HG03045 (cell line): ENCODE measurements around the gene TTC7B.

Experiments used
- ATAC-seq: cut with Tn5 transposase; IDR thresholded peaks from one replicate; pipeline ENCODE4 v1.9.1; 2021; ENCODE audit warnings: mild to moderate bottlenecking, moderate library complexity; ENCODE audit not compliant: unreplicated experiment

Gene TTC7B

DNA sequence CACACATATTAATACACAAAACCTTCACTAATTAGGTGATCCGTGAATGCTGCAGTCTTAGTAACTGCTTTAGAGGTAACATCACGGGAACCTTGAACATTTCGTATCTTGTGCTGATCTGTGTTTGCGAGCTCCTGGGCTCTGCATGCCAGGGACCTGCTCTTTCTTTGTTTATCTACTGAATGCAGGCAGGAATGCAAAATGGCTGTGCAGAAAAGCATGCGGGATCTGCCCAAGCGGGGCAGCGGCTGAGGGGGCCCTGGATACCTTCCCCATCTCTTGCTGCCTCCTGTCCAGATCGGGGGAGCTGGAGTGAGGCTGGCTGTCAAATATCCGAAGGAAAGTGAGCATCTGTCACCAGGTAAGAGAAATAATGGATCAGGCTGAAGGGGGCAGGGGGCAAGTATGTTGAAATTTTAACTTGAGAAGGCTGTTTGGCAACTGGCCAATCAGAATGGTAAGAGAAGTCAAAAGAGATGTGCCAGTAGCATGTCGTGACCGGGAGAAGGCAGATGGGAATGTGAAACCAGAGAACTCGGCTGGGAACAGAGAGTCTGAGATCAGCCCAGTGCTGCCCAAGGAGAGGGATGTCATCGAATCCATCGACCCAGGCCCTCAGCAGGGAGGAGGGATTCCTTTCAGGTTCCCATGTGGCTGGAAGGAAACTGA, 191.4 kb downstream of the TTC7B start:
- no peak for ATAC-seq

DNA sequence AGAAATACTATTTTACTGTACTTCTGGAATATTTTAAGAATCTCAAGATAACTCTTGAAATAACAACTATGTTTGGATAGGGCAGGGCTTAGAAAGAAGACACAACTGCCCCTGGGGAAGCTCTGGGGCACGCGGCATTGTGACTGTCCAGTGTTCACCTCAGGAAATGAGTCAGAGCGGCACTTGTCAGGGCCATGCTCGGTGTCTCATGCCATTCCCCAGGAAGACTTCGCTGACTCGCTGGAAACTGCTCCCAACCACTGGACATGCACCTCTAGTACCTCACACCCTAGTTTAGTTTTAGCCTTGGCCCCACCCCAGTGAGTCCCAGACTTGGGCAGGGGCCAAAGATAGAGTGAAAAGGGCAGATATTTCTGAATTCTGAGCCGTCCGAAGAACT, 192.0 kb downstream of the TTC7B start:
- no peak for ATAC-seq

DNA sequence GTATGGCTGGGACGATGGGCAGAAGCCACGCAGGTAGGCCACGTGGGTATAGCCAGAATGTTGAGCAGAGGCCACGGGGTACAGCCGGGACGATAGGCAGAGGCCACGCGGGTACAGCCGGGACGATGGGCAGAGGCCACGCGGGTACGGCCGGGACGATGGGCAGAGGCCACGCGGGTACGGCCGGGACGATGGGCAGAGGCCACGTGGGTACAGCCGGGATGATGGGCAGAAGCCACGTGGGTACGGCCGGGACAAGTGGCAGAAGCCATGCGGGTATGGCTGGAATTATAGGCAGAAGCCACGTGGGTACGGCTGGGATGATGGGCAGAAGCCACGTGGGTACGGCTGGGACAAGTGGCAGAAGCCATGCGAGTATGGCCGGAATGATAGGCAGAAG, 195.0 kb downstream of the TTC7B start:
- no peak for ATAC-seq

DNA sequence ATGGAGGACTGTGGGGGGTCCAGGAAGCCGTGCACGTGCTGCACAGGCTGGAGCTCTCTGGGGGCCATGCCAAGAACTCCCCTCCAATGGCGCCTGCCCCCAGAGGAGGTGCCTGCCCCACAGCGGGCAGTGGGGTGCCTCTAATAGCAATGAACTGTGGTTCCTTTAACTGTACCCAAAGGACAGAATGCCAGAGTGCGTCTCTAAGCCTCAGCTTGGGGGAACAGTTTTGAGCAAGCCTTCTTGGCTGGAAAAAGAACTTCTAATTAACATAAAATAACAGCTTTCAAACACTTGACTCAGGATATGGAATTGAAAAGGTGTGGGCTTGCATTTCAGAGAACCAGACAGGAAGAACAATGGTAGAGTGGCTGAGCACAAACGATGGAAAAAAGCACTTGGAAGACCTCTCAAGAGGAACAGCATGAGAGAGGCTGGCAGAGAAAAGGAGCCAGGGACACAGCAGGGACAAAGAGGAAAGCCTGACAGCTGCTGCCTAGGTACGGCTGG, 195.6 kb downstream of the TTC7B start:
- ATAC-seq = no peak

DNA sequence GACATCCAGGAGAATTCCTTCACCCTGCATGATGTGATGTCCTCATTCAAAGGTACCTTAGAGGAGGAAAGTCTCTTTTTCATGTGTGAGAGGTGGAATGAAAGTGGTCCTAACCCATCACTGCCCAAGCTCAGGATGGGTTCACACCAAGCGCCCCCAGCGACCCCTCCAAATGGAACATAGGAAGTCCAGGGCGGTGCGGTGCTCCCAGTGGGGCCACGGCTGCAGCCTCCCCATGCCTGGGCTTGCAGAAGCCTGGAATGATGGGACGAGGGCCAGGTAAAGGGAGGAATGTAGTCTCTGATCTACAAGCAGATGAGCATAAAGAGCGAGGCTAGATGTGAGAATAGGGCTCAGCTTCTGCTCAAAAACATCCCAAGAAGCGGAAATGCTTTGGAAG, 196.3 kb downstream of the TTC7B start:
- ATAC-seq = no peak

DNA sequence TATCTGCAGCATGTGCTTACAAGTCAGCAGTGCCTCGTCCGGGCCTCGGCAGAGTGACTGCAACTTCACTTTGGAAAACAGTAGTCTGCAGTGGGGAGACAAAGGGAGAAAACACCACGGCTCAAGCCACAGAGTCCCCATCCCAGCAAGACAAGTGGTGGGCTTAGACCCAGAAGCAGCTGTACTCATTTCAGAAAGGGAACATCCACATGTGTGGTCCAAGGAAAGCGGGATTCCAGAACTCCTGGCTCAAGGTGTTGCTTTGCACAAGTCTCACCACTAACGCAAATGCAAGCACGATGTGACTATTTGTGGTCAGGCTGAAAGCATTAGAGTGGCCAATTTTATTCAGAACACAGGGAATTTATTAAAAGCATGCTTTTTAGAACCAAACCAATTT, 198.3 kb downstream of the TTC7B start:
- no peak for ATAC-seq

DNA sequence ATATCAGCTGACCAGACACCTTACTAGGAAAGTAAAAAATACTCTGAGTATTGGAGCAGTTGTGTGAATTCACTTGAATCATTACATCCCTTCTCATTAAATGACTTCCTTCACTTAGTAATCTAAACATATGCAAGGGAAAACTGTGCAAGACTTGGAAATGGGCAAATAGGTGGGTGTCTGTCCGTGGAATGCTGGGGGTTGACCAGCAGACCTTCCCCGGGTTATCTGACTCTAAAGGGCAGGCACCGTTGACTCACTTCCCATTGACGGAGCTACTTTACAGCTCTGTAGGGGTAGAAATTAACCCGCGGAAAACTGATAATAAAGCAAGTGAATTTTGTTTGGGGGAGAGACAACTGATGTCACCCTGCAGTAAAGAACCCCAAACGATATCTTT, 199.3 kb downstream of the TTC7B start:
- ATAC-seq = no peak

DNA sequence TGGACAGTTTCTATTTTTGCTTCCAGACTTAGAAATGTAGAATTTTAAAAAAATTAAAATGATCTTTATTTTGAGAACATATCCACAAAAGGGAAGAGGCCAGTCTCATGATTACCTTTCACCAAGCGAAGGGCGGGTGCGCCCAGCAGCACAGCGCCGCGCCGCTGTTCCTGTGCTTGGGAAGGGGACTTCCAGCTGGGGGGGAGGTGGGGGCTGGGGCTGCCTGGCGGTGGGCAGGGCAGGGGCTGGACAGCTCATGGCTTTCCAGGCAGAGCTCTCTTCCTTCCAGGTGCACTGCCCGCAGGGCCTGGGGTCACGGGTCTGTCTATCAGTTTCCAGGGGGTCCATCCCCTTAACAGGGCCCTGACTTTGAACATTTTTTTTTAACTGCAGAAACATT, 199.9 kb downstream of the TTC7B start:
- ATAC-seq = no peak

DNA sequence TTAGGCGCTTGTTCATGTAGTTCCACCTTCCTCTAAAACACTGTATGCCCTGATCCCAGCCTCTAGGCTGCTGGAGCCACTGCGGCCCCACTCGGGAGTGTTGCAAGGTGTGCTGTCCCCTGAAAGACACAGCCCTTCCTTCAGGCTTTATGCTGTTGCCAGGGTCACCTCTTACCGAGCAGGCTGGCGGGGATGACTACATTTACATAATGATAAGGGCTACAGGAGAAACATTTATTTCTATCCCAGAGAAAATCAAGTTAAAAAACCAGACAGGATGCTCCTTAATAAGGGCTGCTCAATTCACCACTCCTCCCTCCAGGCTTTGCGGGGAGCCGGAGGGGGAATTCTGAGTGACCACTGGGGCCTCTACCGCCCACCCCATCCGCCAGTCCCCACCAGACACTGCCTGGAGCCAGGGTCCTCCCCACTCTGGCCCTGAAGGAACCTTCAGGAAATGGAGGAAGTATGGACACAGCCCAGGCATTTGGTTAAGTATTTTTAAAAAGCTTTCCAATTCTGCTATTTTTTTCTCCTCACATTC, 200.6 kb downstream of the TTC7B start:
- no peak for ATAC-seq

DNA sequence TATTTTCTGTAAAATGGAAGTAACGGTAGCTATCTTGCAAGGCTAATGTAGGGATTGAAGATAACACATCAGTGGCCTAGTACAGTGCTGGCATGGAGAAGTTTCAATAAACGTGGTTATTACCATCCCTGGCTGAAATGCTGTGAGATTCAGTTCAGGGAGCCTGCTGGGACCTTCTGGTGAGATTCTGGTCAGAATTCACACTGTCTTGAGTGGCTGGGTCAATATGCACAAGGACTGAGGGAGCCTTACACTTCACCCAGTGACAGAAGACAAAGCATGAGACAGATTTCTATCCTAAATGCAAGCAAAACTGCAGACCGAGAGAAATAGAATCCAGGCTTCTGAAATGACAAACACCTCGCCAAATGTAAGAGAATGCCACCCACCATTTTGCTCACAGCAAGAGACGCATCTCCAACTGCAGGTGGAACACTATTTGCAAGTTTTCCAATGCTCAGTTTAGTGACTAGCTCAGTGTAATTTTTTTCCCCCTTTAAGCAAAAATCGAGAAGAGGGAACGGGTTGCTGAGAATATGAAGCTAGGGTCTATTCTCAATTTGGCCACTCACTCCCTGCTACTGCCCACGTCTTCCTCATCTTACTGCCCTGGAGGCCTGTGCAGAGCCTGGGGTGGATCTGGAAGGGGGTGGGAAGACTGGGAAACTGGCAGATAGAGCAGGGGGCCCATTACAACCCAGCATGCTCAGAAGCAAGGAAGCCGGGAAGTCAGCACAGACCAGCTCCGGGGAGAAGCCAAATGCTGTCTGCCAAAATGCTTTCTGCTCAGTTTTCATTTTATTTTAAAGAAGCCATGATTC, 201.3 kb downstream of the TTC7B start:
- no peak for ATAC-seq

DNA sequence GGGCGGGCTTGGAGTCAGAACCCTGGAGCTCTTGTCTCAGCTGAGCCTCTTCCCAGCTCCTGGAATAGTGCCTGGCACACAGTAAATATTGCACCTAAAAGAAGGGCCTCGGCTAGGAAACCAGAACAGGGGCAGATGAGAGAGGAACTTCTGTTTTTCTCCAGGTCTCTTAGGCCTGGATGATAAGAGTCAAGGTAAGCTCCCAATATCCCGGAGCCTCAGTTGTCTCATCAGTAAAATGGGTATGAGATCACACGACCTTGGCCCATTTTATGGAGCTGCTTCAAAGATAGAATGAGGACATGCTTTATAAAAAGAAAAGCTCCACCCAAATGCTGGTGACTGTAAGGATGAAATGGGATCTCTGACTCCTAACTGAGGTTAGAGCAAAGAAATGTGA, 202.2 kb downstream of the TTC7B start:
- no peak for ATAC-seq

DNA sequence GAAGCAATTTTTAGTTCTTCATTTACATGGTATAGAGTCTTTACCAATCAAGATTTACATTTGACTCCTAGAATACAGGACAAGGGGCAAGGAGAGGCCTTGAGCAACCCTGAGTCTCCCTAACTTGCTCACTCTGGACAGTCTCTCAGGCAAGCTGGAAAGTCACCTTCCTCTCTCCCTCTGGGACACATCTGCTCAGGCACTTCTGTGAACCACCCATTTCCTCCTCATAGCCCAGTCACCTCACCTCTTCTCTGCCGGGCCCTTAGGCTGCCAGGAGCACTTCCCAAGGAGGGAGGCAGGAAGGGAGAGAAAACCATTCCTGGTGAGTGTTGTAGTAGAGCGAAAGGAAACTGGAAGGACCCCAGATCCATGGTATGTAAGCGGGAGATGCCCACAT, 202.8 kb downstream of the TTC7B start:
- ATAC-seq = no peak

DNA sequence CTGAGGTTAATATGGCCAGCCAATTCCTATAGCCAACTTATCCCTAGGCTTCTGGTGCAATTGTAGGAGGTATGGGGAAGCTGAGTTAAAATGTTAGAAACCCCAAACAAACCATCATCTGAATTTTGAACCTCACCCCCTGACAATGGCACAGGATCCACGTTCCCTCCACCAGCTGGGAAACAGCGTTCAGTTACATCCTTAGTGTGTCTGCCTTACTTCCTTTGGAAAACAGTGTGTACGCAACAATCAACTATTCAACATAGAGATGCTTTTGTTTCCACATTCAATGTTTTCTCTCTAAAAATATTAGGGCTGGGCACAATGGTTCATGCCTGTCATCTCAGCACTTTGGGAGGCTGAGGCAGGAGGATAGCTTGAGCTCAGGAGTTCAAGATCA, 203.4 kb downstream of the TTC7B start:
- no peak for ATAC-seq

DNA sequence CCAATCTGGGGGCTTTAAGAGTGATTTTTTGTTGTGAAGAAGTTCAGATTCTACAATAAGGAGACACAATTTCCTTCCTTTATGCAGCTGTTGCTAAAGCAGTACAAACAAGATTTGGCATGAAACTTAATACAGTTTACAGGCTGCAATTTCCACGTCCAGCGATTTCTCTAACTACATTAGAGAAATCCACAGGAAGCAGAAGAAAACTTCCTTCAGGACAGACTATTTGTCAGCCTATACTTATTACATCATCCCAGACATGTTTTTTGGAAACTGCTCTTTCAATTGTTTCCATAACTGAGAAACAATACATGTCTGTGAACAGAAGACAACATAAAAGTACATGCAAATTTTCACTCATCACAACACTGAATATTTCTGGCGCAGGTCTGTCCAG, 204.3 kb downstream of the TTC7B start:
- no peak for ATAC-seq

DNA sequence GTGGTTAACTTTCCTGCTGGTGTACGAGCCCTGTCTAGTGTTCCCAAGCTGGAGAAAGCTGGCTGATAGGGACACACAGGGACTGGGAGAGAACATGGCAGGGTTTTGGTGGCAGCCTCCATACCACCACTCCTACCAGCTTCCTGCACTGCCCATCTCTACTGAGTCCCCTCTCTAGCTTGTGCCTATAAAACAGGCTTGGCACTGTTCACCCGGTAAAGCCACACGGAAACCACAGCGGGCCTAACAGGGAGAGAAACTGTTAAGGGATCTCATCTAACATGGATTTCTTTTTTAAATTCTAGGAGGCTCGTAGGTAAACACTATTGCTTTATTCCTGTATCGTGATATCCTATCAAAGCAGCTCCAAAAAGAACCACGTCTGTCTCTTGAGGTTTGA, 204.7 kb downstream of the TTC7B start:
- ATAC-seq = no peak

DNA sequence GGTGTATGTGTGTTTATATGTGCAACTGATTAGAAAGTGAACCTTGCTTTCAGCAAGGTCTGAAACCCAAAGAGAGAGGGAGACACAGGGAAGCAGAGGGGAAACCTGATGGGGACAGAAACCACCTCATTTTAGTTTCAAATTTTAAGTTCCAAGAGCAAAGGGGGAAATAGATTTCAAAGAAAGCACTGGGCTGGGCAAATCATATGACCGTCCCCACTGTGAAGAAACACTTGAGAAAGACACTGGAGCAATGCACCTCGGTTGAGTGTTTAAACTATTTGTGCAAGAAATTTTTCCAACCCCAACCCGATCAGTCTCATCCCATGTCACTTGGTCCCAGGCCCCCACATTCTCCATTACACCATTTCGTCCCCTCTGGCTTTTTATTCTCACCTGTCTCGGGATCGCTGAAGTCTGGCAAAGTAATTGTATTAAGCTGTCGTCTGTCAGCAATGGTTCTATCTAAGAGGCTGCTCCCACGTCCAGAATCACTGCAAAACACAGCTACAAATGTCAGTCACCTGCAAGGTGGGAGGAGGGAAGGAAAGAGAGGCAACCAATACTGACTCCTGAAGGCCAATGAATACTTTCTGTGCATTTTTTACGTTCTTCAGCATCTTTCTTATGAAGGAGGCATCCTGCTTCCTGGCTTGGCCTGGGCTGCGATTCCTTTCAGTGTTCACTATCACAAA, 205.7 kb downstream of the TTC7B start:
- ATAC-seq = no peak

DNA sequence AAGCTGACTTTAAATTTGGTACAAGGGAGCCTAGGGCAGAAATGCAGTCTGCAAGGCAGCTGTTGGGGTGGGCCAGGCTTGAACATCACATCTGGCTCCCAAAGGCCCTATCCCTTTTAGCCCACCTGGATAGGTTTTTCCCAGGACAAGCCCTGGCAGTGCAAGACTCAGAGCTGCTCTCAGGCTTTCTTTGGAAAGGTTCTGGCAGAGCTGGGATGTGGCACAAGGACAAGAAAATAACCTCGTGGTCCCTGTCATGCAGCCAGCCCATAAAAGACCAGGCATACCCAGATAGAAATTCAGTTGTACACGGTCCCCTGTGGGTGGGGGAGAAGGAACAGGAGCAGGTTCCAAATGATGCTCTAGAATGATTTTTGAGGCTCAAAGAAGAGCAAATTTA, 206.9 kb downstream of the TTC7B start:
- ATAC-seq = no peak

DNA sequence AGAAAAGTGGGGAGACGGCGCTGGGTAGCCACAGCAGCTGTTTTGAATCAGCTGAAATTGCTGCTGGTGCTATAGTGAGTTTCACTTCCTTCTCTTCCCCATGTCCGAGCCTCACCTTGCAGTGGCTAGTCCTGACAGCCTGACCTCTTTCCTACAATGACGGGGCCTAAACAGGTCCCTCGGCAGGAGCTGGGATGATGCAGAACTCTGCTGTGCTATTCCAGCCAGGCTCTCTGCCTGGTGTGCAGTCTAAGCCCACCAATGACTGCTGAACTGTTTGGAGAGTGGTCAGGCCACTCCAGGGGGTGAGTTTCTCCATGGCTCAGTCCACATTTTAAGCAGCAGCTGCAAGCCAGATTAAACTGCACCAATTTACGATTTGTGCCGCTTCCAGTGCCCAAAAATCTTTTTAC, 207.3 kb downstream of the TTC7B start:
- ATAC-seq = no peak

DNA sequence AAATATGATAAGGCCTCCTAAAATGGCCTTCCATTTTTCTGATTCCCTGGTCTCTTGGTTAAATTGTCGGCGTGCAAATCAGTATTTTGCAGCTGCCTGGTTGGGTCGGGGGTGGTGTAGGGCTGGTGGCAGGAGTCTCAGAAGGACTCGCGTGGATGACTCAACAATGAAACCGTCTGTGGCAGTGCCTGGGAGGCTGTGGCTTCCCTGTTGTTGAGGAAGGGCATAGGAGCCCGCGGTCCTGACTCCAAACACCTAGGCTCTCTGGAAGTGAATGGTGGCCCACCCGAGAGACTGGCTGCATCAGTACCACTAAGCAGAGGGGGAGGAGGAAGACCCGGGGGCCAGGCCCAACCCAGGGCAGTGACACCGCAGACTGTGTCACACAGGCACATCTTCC, 207.9 kb downstream of the TTC7B start:
- no peak for ATAC-seq

DNA sequence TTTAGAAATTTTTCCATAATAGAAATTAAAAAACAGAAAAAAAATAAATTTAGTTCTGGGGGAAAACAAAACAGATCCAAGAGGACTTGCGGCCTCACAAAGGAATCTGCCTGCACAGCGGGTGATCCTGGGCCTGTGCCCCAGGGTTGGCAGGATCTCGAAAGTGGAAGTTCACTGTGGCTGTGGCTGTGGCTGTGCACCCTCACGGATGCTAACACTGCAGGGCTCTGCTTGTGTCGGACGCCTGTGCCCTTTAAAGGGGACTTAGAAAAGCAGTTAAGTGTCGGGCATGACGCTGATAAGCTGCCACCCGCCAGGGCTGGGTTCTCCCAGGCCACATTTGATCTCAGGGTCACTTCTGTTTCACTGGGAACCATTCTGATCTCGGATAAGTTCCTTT, 209.1 kb downstream of the TTC7B start:
- ATAC-seq = no peak

DNA sequence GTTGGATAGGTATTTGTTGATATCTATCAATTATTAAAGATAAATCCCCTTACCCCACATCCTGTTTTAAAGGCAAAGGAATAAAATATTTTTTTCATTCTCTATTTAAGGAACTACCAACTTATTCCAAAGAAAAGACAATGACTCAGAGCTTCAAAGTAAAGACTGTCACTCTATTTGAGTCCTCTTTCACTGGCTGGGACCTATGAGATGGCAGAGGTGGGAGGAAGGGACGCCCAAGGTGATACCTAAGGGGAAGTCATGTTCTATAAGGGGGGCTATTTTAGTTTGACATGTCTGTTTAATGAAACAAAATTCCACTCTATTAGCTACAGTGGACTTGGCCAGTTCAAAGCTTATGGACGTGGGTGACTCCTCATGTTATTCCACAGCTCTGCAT, 209.8 kb downstream of the TTC7B start:
- ATAC-seq = no peak

DNA sequence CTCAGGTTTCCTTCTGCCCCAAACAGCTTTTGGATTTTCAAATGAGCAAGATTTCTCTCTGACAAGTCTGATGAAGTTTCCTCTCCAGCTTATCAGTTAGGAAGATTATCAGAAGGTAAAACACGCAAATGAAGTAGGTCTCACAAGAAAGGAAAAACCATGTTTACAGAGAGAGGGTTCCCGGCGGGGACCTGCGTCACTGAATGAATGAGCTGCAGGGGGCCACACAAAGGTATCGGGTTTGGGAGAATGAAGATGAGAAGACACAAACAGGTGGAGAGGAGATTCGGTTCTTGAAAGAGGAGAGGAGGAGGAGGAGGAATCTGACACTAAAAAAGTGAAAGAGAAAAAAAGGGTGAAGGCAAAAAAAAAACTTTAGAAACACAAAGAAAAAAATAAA, 210.8 kb downstream of the TTC7B start:
- ATAC-seq = no peak
